Raji (cell line): Measurements from ENCODE around the gene AOAH.

Experiments used
- POLR2A ChIP-seq: IDR thresholded peaks from 2 replicates; pipeline ENCODE4 v1.6.1; 2011; ENCODE audit warnings: low read depth, low read length, control low read depth; ENCODE audit not compliant: insufficient read depth

Gene AOAH

DNA sequence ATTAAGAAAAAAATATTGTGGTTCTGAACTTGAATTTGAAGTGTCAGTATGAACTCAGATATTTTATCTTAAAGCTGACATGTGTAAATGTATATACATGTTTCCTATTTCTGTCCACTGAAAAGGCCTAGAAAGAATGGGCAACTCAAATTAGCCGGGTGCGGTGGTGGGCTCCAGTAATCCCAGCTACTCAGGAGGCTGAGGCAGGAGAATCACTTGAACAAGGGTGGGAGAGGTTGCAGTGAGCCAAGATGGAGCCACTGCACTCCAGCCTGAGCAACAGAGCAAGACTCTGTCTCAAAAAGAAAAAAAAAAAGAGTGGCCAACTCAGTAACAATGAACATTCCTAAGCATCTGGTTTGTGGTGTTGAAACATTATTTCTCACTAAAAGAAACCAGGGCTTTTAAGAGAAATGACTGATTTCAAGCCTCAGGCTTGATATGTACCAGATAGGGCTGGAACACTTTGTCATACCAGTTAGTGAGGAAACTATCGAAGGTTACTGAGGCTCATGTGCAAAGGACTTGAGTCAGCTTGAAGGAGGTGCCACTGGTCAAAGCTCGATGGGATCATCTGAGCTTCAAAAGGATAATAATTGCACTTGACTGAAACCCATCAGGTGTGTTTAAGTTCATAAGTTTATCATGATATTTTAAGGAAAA lies 40.5 kb downstream of the AOAH start:
- TF ChIP-seq POLR2A: no peak

DNA sequence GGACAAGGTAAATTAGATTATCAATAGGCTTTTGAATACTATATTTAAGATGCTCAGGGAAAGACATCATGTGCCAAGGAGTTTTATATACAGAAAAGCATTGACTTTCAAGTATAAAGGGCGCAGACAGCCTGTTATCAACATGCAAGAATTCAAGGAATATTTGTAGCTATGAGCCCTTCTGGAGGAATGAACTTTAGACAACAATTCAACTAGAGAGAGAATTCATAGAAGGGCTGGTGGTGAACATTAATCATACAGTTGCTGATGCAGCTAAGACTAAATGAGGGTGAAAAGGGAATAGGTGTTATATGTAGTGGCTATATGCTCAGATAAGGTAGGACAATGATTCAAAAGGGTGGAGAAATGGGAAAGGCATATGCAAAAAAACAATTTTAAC lies 41.2 kb downstream of the AOAH start:
- TF ChIP-seq POLR2A: no peak

DNA sequence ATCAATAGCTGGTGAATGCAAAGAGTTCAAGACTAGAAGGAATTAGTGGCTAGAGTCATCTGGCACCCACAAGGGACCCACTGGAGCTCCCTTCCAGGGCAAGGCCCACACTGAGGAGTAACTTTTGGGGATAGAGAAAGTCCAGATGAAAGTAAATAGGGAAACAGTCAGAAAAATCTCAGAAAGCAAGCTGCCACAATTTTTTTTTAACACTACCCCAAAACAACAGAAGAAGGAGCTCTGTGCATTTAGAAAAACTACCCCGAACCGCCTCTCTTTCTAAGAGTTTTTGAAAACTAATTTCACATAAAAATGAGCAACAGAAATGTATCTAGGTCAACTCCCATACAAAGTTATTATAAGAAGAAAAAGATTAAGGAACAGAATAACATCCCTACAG lies 42.2 kb downstream of the AOAH start:
- TF ChIP-seq POLR2A: no peak

GRCh38 chr7:36677769-36678437 lies 46.4 kb downstream of the AOAH start:
- no peak for TF ChIP-seq POLR2A

DNA sequence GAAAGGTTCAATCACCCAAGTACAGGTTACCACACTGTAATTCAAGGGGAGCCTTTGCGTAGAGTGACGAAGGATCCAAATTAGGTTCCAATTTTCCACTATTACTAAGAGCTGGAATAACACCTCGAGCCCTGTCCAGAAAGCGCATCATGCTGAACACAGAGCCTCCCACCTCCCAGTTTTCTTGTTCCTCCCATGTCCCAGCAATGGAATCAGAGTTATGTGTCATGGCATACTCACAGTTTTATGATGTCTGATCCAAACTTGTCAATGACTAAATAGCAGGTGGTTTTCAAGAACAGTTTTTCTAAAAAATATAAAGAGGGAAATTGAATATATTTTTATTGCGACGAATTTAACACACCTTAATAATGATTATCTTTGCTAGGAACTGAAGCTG lies 50.6 kb downstream of the AOAH start:
- TF ChIP-seq POLR2A: no peak

DNA sequence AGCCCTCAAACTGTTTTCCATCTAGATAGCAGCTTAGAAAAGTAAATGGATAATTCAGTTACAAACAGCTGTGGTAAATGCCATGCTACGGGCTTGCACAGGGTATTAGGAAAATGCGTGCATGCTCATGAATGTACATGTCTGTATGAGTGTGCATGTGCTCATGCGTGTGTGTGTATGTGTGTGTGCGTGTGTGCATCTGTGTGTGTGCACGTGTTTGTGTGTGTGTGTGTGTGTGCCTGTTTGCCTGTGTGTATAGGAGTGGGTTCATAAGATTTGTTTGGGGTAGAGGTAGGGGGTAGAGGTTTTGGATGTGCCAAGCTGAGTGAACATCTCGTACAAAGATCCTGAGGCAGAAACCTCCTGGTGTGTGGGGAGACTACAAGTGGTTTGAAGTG lies 52.9 kb downstream of the AOAH start:
- TF ChIP-seq POLR2A: no peak

DNA sequence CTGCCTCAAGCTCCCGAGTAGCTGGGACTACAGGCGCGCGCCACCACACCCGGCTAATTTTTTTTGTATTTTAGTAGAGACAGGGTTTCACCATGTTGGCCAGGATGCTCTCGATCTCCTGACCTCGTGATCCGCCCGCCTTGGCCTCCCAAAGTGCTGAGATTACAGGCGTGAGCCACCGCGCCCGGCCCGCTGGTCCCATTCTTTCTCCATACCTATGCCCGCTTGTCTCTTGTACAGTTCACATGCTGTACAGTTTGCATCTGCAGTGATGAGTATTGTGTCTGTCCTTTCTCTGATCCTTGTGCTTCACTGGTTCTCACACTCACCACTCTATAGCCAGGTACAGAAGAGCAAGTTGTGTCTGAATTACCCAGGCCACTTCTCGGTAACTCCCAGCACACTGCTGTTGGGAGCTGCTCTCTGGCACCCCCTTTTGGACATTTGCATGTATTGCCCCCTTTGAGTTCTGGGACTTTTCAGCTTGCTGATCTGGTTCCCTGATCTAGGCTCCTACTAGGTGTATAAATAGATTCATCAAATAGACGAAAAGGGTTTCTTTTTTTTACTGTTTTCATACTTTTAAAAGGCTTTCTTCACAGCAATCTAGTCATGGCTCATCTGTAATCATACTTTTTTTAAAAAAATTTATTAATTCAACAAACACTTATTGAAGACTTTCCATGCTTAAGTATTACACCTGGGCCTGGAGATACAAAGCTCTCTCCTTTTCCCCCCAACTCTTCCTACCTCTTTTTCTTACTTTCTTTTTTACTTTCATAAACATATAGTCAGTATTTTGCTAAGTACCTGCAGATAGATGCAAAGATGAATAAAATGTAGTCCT lies 53.5 kb downstream of the AOAH start:
- TF ChIP-seq POLR2A: no peak

- no peak for TF ChIP-seq POLR2A
These were observed 55.5 kb downstream of the AOAH start for GRCh38 chr7:36668750-36669149.

DNA sequence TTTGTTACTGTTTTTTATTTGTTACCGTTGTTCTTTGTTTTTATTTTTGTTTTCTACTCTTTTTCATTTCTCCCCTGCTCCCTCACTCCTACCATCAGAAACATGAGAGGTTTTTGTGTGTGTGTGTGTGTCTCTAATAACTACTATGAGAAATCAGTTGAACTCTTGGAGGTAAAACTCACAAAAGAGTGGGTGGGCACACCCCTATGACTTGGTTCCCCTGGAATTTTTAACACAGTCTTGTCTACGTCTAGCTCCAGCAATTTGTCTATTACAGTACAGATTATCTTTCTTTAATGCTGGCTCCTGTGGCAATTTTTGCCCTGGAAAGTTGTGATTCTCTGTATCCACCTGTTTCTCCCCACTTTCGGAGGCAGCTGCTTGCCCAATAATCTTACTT lies 56.2 kb downstream of the AOAH start:
- no peak for TF ChIP-seq POLR2A

GRCh38 chr7:36667007-36667745 lies 57.1 kb downstream of the AOAH start:
- no peak for TF ChIP-seq POLR2A

- no peak for TF ChIP-seq POLR2A
These were observed 60.8 kb downstream of the AOAH start for GRCh38 chr7:36663481-36663880.

- TF ChIP-seq POLR2A: no peak
These were observed 63.0 kb downstream of the AOAH start for GRCh38 chr7:36661135-36661840.

GRCh38 chr7:36659638-36660341 lies 64.5 kb downstream of the AOAH start:
- TF ChIP-seq POLR2A: no peak

DNA sequence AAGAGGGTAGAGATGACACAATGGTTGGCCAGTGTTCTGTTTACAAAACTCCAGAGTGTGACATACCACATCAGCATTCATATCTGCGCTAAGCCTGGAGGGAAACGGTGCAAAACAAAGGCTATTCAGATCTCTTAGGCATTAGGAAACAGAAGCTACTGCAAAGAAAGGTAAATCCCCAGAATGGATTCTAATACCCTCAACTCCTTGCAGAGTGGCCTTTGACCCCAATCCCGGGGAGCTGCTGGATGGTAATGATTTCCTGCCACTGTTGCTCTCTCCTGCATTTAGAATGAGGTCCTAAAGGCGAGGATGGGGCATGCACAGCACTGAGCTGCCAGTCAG lies 65.2 kb downstream of the AOAH start:
- TF ChIP-seq POLR2A: no peak

DNA sequence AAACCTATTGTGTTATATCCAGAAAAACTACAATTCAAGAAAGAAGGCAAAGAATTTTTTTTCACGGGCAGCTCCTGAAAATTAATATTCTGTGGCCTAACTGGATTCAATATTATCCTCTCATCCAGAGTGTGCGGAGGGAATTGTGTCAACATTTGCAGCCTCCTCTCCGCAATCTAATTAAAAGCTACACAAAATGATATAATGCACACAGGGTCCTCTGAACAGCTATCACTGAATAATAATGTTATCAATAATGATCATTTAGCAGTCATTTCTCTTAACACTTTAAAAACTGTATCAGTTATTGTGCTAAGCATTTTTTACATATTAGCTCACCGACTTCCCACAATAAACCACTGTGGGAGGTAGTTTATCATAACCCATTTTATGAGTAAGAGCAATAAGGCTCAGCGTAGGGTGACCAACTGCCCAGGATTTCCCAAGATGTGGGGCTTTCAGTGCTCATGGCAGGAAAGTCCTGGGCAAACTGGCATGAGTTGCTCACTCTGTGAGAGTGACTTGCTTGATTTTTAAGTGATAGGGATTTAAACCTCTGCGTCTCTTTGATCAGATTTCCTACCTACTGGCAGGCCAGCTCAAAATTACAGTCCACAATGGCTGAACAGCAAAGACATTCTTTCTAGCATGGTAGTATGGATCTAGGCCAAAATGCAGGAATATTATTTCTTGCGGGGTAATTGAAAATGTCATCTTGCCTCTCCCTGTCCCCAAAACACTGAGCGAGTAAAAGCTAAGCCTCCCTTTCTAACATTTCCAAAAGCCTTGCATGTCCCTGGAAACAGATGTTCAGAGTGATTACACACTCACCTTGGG lies 65.7 kb downstream of the AOAH start:
- no peak for TF ChIP-seq POLR2A
